Measurements from ENCODE around the gene RUVBL2.

The RUVBL2 gene

GRCh38 chr19:48964205-48965039, 29.3 kb upstream of the RUVBL2 start:
- DNase-seq: no peak

GRCh38 chr19:48965040-48965805, 28.5 kb upstream of the RUVBL2 start, which contains the start of gene FTL:
Gene FTL (plus strand): TSS chr19:48965309. CDS start chr19:48965508, 199 bp downstream.
- DNase-seq: peak; percentile 85

GRCh38 chr19:48965806-48966540, 27.7 kb upstream of the RUVBL2 start:
- DNase-seq: peak; percentile 80

GRCh38 chr19:48966541-48967345, 26.9 kb upstream of the RUVBL2 start:
- no peak for DNase-seq

GRCh38 chr19:48967346-48968178, 26.1 kb upstream of the RUVBL2 start:
- no peak for DNase-seq

- DNase-seq: no peak
Measured at GRCh38 chr19:48968179-48968661, 25.5 kb upstream of the RUVBL2 start.

GRCh38 chr19:48968813-48969218, 24.9 kb upstream of the RUVBL2 start:
- DNase-seq: no peak

- DNase-seq: no peak
Measured at GRCh38 chr19:48969276-48970138, 24.2 kb upstream of the RUVBL2 start.

- DNase-seq: no peak
Measured at GRCh38 chr19:48970139-48970766, 23.4 kb upstream of the RUVBL2 start.

GRCh38 chr19:48970923-48971395, 22.7 kb upstream of the RUVBL2 start:
- DNase-seq: peak; percentile 62

- no peak for DNase-seq
Measured at GRCh38 chr19:48975947-48976847, 17.5 kb upstream of the RUVBL2 start.

- DNase-seq: no peak
Measured at GRCh38 chr19:48977061-48977460, 16.6 kb upstream of the RUVBL2 start.

- no peak for DNase-seq
Measured at GRCh38 chr19:48982280-48982679, 11.4 kb upstream of the RUVBL2 start.

GRCh38 chr19:48985711-48986110, 8.0 kb upstream of the RUVBL2 start:
- DNase-seq: no peak

- DNase-seq: no peak
Measured at GRCh38 chr19:48986211-48986610, 7.5 kb upstream of the RUVBL2 start.

GRCh38 chr19:48987323-48987722, 6.4 kb upstream of the RUVBL2 start:
- DNase-seq: no peak

GRCh38 chr19:48988286-48988685, 5.4 kb upstream of the RUVBL2 start:
- DNase-seq: no peak

GRCh38 chr19:48988860-48989259, 4.8 kb upstream of the RUVBL2 start:
- no peak for DNase-seq
